Neuronal stem cell (in vitro differentiated cells): ENCODE measurements around the gene GPR65.

Source experiments
- DNase-seq: peaks from one replicate; pipeline ENCODE4 v3.0.0-alpha.2; 2013; ENCODE audit warnings: low spot score
- H2AFZ ChIP-seq: one replicate; pipeline ENCODE4 v1.6.1; 2013; ENCODE audit warnings: mild to moderate bottlenecking, low read length, inconsistent platforms
- H2AK5ac ChIP-seq: 2 replicates; pipeline ENCODE4 v1.6.1; 2013; ENCODE audit warnings: low read depth, mild to moderate bottlenecking, inconsistent platforms, low read length, moderate library complexity, mixed read lengths
- H2BK120ac ChIP-seq: 2 replicates; pipeline ENCODE4 v1.6.1; 2013; ENCODE audit warnings: low read depth, mild to moderate bottlenecking, inconsistent platforms, low read length, moderate library complexity, mixed read lengths
- H2BK12ac ChIP-seq: one replicate; pipeline ENCODE4 v1.6.1; 2013; ENCODE audit warnings: low read length, inconsistent platforms
- H2BK15ac ChIP-seq: 2 replicates; pipeline ENCODE4 v1.6.1; 2013; ENCODE audit warnings: mild to moderate bottlenecking, low read length, inconsistent platforms, mixed read lengths
- H2BK5ac ChIP-seq: one replicate; pipeline ENCODE4 v1.6.1; 2013; ENCODE audit warnings: inconsistent platforms, mild to moderate bottlenecking, low read length, moderate library complexity
- H3K14ac ChIP-seq: one replicate; pipeline ENCODE4 v1.6.1; 2013; ENCODE audit warnings: low read length, inconsistent platforms
- H3K18ac ChIP-seq: 2 replicates; pipeline ENCODE4 v1.6.1; 2013; ENCODE audit warnings: low read length, inconsistent platforms
- H3K23ac ChIP-seq: 2 replicates; pipeline ENCODE4 v1.6.1; 2013; ENCODE audit warnings: low read depth, mild to moderate bottlenecking, mixed read lengths, low read length, inconsistent platforms; ENCODE audit not compliant: poor library complexity
- H3K27ac ChIP-seq: replicated peaks from 3 replicates; pipeline ENCODE4 v1.5.1; 2013; ENCODE audit warnings: low read length, inconsistent platforms
- H3K27me3 ChIP-seq, 3 experiments: 2 replicates each; pipeline ENCODE4 v1.6.1; 2013; ENCODE audit warnings: low read length in 3 of 3, mild to moderate bottlenecking in 2 of 3, inconsistent platforms in 1 of 3, low read depth in 1 of 3, mixed read lengths in 1 of 3, moderate library complexity in 1 of 3; ENCODE audit not compliant: control insufficient read depth in 3 of 3, insufficient read depth in 3 of 3
- H3K36me3 ChIP-seq, 2 donors: replicated peaks in 1 of 2; 2 replicates each; pipeline ENCODE4 v1.6.1; 2013; ENCODE audit warnings: low read length in 2 of 2; ENCODE audit not compliant: control insufficient read depth in 2 of 2, insufficient read depth in 2 of 2
- H3K4ac ChIP-seq: 2 replicates; pipeline ENCODE4 v1.6.1; 2013; ENCODE audit warnings: inconsistent platforms, mild to moderate bottlenecking, low read length, moderate library complexity
- H3K4me1 ChIP-seq, 2 donors: 1 replicate in 1 of 2; 2 replicates in 1 of 2; pipeline ENCODE4 v1.6.1; 2013; ENCODE audit warnings: low read length in 2 of 2, low read depth in 1 of 2; ENCODE audit not compliant: control insufficient read depth in 2 of 2, insufficient read depth in 1 of 2
- H3K4me2 ChIP-seq: one replicate; pipeline ENCODE4 v1.6.1; 2013; ENCODE audit warnings: mild to moderate bottlenecking, low read length, inconsistent platforms; ENCODE audit not compliant: insufficient read depth, poor library complexity, severe bottlenecking
- H3K4me3 ChIP-seq, 2 donors: 2 replicates each; pipeline ENCODE4 v1.5.1; 2013; ENCODE audit warnings: low read length in 2 of 2, mild to moderate bottlenecking in 2 of 2, inconsistent platforms in 1 of 2, moderate library complexity in 1 of 2
- H3K79me1 ChIP-seq: one replicate; pipeline ENCODE4 v1.6.1; 2013; ENCODE audit warnings: low read depth, mild to moderate bottlenecking, inconsistent platforms, low read length, moderate library complexity
- H3K9ac ChIP-seq: one replicate; pipeline ENCODE4 v1.6.1; 2013; ENCODE audit warnings: mild to moderate bottlenecking, low read depth, low read length, inconsistent platforms; ENCODE audit not compliant: poor library complexity
- H3K9me3 ChIP-seq, 2 donors: replicated peaks in 1 of 2; 2 replicates each; pipeline versions ENCODE3 to v1.6.1; 2013; ENCODE audit warnings: low read length in 2 of 2, mild to moderate bottlenecking in 2 of 2, inconsistent platforms in 1 of 2, low read depth in 1 of 2, mixed read lengths in 1 of 2, moderate library complexity in 1 of 2; ENCODE audit not compliant: control insufficient read depth in 2 of 2, insufficient read depth in 1 of 2
- H4K8ac ChIP-seq: one replicate; pipeline ENCODE4 v1.6.1; 2013; ENCODE audit warnings: low read depth, mild to moderate bottlenecking, inconsistent platforms, low read length, moderate library complexity
- H4K91ac ChIP-seq: one replicate; pipeline ENCODE4 v1.6.1; 2013; ENCODE audit warnings: low read length, low read depth, mild to moderate bottlenecking, inconsistent platforms; ENCODE audit not compliant: poor library complexity
- WGBS, 2 donors: extraction: QIAGEN DNeasy Blood & Tissue Kit; methylation state at CpG; one replicate each; pipeline ENCODE4 v1.1.7; 2013; ENCODE audit warnings: missing lambda C conversion rate in 2 of 2, mixed read lengths in 1 of 2; ENCODE audit not compliant: insufficient read length in 2 of 2, insufficient replicate concordance in 1 of 2; ENCODE audit errors: extremely low coverage in 2 of 2; 5-methylcytosine and 5-hydroxymethylcytosine counted together

The GPR65 gene

DNA sequence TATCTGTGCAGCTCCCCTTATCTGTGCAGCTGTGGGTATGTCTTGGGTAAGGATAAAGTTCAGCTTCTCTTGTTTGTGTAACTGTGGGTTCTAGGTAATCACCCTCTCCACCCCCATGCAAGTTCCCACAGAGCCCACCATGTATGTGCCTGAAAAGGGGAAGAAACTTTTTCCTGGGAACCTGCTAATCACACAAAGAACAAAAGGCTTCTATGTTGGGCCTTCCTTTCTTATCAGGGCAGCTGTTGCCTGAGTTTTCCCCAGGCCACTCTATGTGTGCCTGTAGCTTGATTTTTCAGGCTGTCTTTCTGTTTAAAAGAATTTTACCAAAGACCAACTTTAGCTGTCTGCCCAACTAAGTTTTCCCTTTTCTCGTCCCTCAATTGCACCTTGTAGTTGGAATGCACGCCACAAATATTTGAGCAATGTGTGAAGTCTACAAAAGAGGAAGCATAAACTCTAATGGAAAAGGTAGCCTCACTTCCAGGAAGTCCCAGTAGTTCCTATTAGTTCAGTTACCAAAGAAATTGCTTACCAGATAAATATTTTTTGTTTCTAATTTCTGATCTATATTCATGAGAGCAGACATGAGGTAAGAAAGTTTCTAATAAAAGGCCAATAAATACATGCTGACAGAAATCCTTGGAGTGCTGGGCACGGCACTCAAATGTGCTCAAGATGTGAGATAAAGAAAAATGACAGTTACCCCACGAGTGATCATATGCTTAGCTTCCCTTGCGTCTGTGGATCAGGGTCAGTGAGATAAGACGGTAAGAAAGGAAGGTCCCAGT, 9.2 kb upstream of the GPR65 start:
- H3K14ac ChIP-seq: no peak overlapping the region
- no peak overlapping the region for H3K4me2 ChIP-seq
- H2AFZ ChIP-seq: peak overlapping the region; percentile 29
- no peak overlapping the region for H4K91ac ChIP-seq
- no peaks in the 10 kb centered on the region for H3K79me1 ChIP-seq
- no peak overlapping the region for H3K18ac ChIP-seq
- H2AK5ac ChIP-seq: no peak overlapping the region
- H3K9ac ChIP-seq: no peak overlapping the region
- no peak overlapping the region for H2BK5ac ChIP-seq
- H3K4me1 ChIP-seq: peaks cover 3 to 4% of the 10 kb centered on the region in 2 donors
- DNase-seq: no peak
- no peak overlapping the region for H3K23ac ChIP-seq
- H3K4ac ChIP-seq: no peak overlapping the region
- no CpG with 5 or more reads among the region's 6 CpGs for WGBS, 2 donors
- no peak overlapping the region for H2BK15ac ChIP-seq
- no peak overlapping the region for H2BK120ac ChIP-seq
- no peak overlapping the region for H4K8ac ChIP-seq
- no peaks in the 10 kb centered on the region for H3K36me3 ChIP-seq
- no peak overlapping the region for H2BK12ac ChIP-seq
- peaks cover 0 to 5% of the 10 kb centered on the region in 2 donors for H3K9me3 ChIP-seq
- H3K27ac ChIP-seq: no peak overlapping the region
- no peaks in the 10 kb centered on the region for H3K27me3 ChIP-seq
- no peak overlapping the region for H3K4me3 ChIP-seq

DNA sequence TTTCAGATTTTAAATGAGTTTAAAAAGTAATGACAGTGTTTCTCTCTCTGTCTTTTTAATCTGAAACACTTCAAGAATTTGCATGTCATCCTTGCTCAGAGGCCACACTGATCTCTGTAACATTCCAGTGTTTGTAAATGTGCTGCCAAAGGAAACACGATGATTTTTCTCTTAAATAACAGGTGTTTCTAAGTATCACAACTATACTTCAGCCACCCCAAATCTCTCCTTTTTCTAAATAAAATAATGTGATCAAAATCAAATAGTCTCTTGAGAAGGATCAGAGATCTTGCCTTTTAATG, 8.7 kb upstream of the GPR65 start:
- Histone ChIP-seq H3K36me3 (no peaks in the 10 kb centered on the region), H2BK12ac (no peak overlapping the region), H4K8ac (no peak overlapping the region), H3K4me2 (no peak overlapping the region), H3K79me1 (no peaks in the 10 kb centered on the region), H2BK120ac (no peak overlapping the region), H2AK5ac (no peak overlapping the region), H2BK5ac (no peak overlapping the region), H3K9me3 (peaks cover 0 to 5% of the 10 kb centered on the region in 2 donors), H3K4me1 (peaks cover 3 to 4% of the 10 kb centered on the region in 2 donors), H2BK15ac (no peak overlapping the region), H2AFZ (peak overlapping the region; percentile 29), H3K23ac (no peak overlapping the region), H4K91ac (no peak overlapping the region), H3K4me3 (no peak overlapping the region), H3K18ac (no peak overlapping the region), H3K4ac (no peak overlapping the region), H3K27me3 (no peaks in the 10 kb centered on the region), H3K9ac (no peak overlapping the region), H3K27ac (no peak overlapping the region), H3K14ac (no peak overlapping the region)
- no CpG with 5 or more reads among the region's 1 CpG for WGBS, 2 donors
- no peak for DNase-seq

DNA sequence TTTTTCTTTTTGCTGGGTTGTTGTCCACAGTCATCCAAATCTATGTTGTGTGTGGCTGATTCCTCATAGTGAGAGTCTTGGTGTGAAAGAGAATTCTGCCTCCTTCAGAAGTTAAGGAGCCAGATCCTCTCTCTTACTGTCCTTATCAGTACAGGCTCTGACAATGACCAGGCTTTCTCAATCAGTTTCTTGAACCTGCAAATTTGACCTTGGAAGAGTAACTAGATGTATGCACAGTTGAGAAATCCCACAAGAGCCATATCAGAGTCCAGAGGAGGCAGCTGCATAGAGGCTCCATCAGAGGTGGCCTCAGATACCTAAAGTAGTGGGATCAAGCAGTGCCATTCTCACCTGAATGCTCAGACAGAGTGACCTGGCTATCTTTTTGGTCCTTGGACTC, 6.5 kb upstream of the GPR65 start:
- Histone ChIP-seq H3K14ac (no peak overlapping the region), H3K9ac (no peak overlapping the region), H2BK12ac (no peak overlapping the region), H2BK15ac (no peak overlapping the region), H2BK120ac (no peak overlapping the region), H2AFZ (no peak overlapping the region), H3K4me3 (no peak overlapping the region), H2BK5ac (no peak overlapping the region), H3K79me1 (no peaks in the 10 kb centered on the region), H4K8ac (no peak overlapping the region), H3K18ac (no peak overlapping the region), H4K91ac (no peak overlapping the region), H3K36me3 (no peaks in the 10 kb centered on the region), H2AK5ac (no peak overlapping the region), H3K23ac (no peak overlapping the region), H3K9me3 (peaks cover 0 to under 1% of the 10 kb centered on the region in 2 donors), H3K4ac (no peak overlapping the region), H3K27me3 (no peaks in the 10 kb centered on the region), H3K4me2 (no peak overlapping the region), H3K27ac (no peak overlapping the region), H3K4me1 (peaks cover 0 to 4% of the 10 kb centered on the region in 2 donors)
- DNase-seq: no peak

- Histone ChIP-seq H4K91ac (no peak overlapping the region), H3K27me3 (no peaks in the 10 kb centered on the region), H3K27ac (no peak overlapping the region), H3K9me3 (no peaks in the 10 kb centered on the region), H2BK12ac (no peak overlapping the region), H2BK120ac (no peak overlapping the region), H3K9ac (no peak overlapping the region), H2BK15ac (no peak overlapping the region), H3K79me1 (no peaks in the 10 kb centered on the region), H2AK5ac (no peak overlapping the region), H3K18ac (no peak overlapping the region), H2BK5ac (no peak overlapping the region), H3K36me3 (no peaks in the 10 kb centered on the region), H3K4me1 (peaks cover 0 to 4% of the 10 kb centered on the region in 2 donors), H3K14ac (no peak overlapping the region), H4K8ac (no peak overlapping the region), H3K4me2 (no peak overlapping the region), H2AFZ (no peak overlapping the region), H3K4me3 (no peak overlapping the region), H3K4ac (no peak overlapping the region), H3K23ac (no peak overlapping the region)
- DNase-seq: no peak
- WGBS, 2 donors: no CpG with 5 or more reads among the region's 2 CpGs
Measured at GRCh38 chr14:87999277-87999676, 5.7 kb upstream of the GPR65 start.
